NCI-H2227 treated with DMSO at 0.1 percent for 48 hours (cell line): ENCODE data around the gene WT1.
"Not testable (repeated sequence)": the region's sequence is repeated elsewhere in the genome, so short reads cannot be mapped to it uniquely, and the experiment has no call there.

Source experiments
- DNase-seq: peaks from one replicate; lab custom pipeline; 2025; lab: John Stamatoyannopoulos, UW

Gene WT1

GRCh38 chr11:32387411-32387810 lies 47.9 kb downstream of the WT1 start:
- no peak for DNase-seq

DNA sequence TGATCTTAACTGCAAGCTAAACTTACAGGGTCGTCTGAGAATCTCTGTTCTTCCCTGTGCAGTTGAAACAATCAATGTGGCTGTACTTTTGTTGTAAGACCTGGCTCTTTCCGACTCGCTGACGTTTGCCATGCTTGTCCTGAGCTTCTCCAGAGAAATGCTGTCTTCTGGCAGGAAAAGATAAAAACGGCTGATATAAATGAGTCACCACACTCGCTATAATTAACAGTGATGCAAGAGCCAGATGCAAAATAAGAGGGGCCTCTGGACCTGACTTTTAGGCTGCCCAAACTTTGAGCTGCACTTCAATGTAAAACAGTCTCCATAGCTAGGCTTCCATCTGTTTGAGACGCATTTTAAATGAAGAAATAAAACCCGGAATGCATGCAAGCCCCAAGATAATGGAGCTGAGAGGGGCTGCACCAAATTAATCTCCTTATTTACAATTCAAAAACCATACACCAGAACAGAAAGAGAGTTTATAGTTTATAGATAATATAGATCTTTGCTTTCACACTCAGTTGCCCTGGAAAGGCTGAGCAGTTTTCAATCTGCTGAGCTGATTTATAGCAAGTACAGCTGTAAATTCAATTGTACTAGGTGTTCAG lies 48.5 kb downstream of the WT1 start:
- DNase-seq, result no peak

DNA sequence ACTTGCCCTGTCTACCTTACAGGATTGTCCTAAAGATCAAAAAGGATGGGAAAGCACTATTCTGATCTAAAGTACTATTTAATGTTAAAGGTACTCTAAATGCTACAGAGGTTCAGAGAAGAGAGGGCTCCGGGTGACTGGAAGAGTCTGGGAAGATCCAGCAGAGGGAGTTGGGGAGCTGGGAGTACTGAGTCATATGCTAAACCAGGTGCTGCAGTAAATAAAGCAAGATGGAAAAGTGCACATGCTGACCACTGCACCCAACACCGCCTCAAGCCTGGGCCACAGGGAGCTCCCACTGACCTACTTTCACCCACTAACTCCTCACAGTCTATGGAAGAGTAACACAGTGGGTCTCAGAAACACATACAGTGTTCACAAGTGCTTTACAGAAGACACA lies 49.3 kb downstream of the WT1 start:
- no peak for DNase-seq

GRCh38 chr11:32382339-32383049 lies 52.8 kb downstream of the WT1 start:
- no peak for DNase-seq

DNA sequence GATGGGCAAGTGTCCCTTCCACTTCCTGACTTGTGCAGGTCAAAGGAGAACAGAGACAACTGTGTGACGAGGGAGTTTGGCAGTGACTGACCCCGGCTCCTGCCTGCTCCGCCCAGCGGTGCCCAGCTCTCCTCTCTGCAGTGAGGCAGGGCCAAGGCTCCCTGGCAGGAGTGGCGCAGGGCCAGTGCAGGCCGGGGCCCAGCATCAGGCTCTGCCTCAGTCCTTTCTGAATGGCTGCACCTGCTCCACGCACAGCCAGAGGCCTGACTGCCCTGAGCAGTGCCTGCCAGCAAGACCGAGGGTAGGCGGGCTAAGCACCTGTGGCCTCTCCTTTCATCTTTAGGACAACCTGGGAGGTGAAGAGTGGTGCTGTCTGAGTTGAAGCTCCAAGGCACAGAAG lies 54.2 kb downstream of the WT1 start:
- no peak for DNase-seq

DNA sequence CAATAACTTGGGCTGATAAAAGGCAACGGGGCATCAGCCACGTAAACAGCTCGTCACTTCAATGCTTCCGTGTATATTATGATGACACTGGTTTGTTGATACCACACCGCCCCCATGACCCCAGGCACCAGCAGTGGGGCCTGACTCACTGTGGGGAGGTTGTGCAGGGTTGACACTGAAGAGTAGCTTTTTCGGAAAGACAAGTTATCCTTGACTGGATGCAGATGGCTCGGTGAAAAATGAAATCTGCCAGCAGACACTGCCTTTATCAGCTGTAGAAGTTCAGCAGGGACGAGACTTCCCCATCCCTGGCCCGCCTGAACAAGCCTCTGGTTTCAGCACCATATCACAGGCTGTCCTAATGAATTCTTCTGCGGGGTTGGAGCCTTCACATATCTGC lies 55.6 kb downstream of the WT1 start:
- DNase-seq, result no peak

DNA sequence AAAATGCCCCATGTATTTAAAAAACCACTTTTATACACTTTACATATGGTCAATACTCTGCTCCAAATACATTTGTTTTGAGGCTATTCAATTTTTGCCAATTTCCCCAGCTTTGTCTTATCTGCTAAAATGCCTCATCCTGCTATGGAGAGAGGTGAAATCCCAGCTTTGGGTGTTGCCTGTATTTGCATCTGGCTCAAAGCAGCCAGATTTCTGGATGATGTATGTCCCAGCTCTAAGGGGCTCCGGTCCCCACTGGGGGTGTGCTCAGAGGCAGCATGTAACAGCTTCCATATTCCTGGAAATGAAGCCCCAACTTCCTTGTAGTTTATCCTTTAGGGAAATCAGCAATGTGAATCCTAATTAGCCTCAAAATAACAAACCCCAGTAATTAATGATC lies 59.5 kb downstream of the WT1 start:
- DNase-seq, result no peak

DNA sequence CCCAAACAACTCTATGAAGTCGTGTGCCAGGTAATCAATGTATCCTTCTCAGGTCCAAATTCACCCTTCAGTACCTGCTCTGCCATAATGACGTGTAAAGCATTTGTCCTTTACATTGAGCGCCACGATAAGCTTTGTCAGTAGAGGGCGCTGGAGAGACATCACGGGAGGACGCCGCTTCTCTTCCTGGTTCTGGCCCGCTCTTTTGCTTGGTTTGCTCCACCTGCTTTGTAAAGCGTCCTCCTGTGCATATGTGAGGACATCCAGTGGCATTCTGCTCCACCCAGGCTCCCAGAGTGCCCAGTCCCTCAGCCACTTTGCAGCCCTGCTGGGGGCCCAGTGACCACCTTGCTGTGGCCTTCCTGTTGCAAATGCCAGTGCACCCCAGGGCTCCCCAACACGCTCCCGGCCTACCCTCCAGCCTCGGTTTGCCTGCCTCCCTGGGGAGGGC lies 61.1 kb downstream of the WT1 start:
- no peak for DNase-seq

DNA sequence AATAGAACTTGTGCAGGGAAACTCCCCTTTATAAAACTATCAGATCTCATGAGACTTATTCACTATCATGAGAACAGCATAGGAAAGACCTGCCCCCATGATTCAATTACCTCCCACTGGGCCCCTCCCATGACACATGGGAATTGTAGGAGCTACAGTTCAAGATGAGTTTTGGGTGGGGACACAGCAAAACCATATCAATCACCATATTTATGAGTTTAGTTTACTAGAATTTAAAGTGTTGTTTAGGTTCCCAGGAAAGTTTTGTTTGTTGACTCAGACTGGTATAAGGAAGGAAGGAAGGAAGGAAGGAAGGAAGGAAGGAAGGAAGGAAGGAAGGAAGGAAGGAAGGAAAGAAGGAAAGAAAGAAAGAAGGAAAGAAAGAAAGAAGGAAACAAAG lies 65.4 kb downstream of the WT1 start:
- not testable (repeated sequence) for DNase-seq

GRCh38 chr11:32366666-32367065 lies 68.7 kb downstream of the WT1 start:
- no peak for DNase-seq

DNA sequence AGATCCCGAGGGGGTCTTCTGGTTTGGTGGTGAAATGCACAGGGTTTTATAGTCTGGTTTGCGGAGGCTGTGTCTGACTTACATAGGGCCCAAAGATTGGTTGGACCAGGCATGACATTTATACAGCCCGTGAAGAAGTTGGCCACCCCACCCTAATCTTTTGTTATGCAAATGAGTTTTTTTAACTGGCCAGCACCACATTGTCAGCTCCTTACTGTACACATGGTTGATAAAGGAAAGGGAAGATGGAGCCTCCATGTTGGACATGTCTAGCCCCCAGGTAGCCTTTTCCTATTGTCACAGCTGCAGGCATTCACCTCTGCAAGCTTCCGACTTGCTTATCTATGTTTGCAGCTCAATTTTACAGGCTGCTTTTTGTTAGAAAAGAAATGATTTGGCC lies 70.1 kb downstream of the WT1 start:
- DNase-seq, result no peak

- DNase-seq, result no peak
Measured at GRCh38 chr11:32358729-32359128, 76.6 kb downstream of the WT1 start.

DNA sequence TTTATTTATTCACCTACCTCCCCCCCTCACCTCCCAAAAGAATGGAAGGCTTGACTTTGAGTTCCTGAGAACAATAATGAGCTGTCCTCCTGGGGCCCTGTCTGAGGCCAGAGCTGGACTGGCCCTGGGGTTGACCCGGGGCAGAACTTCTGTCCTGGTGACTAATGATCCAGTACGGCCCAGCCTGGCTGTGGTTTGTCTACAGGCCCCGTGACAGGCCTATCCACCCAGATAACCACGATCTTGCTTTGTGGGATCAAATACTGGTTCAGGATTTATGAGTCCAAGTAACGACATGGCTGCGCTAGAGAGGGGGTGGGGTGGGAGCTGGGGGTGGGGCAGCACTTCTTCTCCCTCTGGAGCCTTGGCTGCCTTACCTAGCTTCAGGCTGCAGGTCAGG lies 81.5 kb downstream of the WT1 start:
- DNase-seq, result no peak

DNA sequence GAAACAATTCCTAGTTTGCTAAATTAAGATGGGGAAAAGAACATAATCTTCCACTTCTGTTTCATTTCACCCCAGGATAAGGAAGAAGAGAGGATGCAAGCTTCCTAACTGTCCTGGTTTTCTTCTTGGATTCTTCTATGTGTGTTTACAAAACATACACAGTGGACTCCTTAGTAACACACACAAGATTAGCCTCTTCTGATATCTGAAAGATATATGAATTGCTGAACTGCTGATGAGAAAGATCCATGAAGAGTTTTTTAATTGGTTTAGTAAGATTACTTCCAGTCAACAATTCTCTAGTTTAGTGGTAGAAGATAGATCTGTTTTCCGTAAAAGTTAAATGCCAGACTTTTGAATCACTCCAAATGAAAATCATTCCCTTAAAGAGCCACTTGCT lies 86.8 kb downstream of the WT1 start:
- no peak for DNase-seq

- no peak for DNase-seq
Measured at GRCh38 chr11:32344946-32345345, 90.4 kb downstream of the WT1 start.

GRCh38 chr11:32343325-32344008 lies 91.9 kb downstream of the WT1 start:
- no peak for DNase-seq

DNA sequence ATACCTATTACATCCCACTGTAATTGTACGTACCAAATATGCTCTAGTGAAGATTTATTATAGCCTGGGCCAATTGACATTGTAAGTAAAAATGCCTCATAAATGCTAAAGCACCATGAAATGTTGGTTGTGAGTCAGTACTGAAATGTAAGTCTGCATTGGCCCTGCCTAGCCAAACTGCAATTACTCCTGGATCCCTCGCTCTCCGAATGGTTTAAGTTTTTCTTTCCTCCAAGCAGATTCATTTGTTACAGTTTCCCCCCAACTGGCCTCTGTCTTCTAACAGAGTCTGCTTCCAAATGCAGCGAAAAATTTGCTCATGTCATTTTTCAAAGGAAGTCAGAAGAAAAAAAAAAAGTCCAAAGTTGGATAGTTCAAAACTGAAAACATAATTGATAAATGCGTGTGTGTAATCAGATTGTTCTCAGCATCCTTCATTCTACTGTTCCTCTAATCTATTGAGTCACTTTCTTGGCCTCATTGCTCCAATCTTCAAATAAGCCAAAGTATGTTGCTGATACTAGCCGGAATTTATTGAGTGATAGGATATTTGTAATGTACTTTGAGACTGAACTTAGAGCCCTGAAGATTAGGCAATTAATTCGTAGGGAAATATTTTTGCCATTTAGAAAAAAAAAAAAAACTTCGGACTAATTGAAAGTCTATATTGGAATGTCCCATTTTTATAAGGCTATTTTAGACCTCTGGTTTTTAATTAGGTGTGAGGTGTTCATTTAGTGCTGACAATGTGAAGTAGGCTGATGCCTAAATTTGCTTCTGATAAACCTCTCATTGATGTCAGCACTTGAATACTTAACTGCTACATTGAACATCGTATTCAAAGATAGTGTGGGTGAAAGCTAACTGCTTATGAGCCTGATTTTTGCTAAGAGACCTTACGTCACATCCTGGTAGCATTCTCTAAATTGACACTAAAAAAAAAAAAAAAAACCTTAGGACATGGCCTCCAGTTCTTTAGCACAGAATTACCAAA lies 93.4 kb downstream of the WT1 start:
- no peak for DNase-seq

DNA sequence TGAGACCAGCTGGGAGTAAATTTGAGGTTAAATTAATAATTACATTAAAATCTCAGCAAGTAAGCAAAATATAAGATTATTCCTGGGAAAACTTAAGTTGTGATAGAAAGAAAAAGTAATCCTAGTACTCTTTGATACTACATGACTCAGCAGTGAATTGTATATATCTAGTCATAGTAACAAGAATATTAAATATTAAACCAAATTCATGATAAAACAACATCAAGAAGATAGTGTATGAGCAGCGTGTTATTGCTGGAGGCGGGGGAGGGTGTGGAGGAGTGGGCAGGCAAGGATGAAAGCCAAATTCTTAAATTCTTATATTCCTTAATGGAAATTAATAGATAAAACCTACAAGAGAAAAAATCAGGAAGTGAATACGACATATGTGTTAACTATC lies 95.2 kb downstream of the WT1 start:
- DNase-seq, result no peak
